Stimulated activated CD4-positive, alpha-beta T cell treated with anti-CD3 and anti-CD28 coated beads, Interleukin-2, amount 100 ng/mL, for 48 hours (primary cell): Measurements from ENCODE around the gene MSH5.
A peak's percentile ranks its signal among the peaks of the same experiment; 100 is the strongest.

ENCODE experiments used
- DNase-seq, 2 donors: peaks; one replicate each; pipeline ENCODE4 v3.0.0-alpha.2; 2020

Gene MSH5

DNA sequence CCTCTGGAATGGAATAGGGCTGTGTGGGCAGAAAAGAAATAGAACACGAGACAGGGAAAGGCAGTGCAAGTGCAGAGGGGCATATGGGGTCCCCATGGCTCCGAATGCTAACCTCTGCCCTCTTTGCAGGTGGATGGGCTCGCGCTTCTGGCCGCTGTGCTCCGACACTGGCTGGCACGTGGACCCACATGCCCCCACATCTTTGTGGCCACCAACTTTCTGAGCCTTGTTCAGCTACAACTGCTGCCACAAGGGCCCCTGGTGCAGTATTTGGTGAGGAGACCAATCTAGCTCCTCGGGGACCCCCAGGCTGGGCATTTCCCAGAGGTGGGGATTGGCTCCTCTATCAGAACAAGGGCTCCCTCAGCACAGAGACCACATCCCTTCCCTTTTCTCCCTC lies 21.5 kb downstream of the MSH5 start:
- no peak for DNase-seq

- no peak for DNase-seq
Observed at GRCh38 chr6:31762356-31762755, 22.6 kb downstream of the MSH5 start, which contains the start of gene SAPCD1. Gene SAPCD1 (plus strand): TSS chr6:31762656. CDS start chr6:31763055, 399 bp downstream.

GRCh38 chr6:31762878-31763618 lies 23.2 kb downstream of the MSH5 start:
- no peak for DNase-seq

GRCh38 chr6:31763619-31763940 lies 23.8 kb downstream of the MSH5 start:
- DNase-seq: no peak

DNA sequence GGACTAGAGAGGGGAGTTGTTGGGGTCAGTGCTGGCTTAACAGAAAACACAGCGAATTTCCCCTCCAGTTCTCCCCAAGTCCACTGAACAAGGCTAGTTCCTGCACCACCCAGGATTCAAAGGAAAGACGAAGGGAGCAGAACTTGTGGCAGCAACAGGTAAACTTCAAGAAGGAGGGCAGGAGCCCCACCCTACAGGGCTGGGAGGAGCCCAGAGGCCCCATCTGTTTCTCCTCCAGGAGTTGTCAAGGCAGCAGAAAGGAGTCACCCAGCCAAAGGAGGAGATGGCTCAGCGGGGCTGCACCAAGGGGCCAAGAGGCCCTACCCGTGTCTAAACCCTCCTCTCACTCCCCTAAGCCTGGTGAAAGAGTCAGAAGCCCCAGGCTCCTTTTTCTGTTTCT lies 24.4 kb downstream of the MSH5 start:
- no peak for DNase-seq

DNA sequence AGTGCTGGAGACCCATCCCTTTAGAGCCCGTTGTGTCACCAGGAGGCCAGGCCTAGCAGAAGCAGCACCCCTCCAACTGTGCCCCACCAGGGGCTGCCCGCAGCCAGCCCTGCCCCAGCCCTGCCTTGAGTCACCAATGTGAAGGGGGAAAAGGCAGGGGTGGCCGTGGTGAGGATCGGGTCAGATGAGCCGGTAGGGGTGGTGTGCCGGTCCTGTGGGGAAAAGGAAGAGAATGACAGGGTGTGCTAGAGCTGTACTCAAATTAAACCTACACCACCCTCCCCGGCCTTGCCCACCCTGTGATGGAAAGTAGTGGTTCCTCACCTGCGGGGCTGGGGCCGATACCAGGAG lies 25.7 kb downstream of the MSH5 start:
- DNase-seq: no peak

DNA sequence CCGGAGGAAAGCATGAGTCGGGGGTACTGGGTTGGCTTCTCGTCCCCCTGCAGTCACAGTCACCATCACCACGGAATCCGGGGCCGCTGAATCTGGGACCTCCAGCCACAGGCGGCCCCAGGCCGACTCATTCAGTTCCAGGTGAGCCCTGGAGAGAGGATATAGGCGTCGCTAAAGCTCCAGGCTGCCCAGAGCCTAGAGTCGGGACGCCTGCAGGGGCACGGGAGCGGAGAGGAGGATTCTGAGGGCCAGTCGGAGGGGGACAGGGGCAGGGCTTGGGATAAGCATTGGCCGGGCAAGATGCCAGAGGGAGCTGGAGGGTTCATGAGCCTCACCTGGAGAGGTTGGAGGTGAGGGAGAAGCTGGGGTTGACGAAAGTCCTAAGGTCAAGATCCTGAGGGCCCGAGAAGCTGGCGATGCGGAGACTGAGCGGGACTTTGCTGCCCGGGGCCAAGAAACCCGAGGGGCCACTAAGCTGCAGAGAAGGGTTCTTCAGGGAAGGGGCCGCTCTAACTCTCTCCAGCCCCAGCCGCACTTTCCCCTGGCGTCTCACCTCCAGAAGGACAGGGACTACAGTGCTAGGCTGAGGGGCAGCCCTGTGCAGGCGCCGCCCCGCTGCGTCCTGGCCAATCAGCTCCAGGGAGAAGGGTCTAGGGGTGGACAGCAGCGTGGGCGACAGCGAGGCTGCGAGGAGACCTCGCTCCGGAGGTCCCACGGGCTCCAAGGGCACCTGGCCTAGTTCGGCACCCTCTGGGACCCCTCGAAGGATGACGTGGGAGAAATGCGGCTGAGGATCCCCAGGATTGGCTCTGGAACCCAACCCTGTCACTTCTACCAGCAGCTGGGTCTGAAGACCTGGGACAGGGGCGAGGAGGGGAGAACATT lies 26.3 kb downstream of the MSH5 start:
- DNase-seq: no peak

- DNase-seq: no peak
Observed at GRCh38 chr6:31767096-31767645, 27.4 kb downstream of the MSH5 start.

DNA sequence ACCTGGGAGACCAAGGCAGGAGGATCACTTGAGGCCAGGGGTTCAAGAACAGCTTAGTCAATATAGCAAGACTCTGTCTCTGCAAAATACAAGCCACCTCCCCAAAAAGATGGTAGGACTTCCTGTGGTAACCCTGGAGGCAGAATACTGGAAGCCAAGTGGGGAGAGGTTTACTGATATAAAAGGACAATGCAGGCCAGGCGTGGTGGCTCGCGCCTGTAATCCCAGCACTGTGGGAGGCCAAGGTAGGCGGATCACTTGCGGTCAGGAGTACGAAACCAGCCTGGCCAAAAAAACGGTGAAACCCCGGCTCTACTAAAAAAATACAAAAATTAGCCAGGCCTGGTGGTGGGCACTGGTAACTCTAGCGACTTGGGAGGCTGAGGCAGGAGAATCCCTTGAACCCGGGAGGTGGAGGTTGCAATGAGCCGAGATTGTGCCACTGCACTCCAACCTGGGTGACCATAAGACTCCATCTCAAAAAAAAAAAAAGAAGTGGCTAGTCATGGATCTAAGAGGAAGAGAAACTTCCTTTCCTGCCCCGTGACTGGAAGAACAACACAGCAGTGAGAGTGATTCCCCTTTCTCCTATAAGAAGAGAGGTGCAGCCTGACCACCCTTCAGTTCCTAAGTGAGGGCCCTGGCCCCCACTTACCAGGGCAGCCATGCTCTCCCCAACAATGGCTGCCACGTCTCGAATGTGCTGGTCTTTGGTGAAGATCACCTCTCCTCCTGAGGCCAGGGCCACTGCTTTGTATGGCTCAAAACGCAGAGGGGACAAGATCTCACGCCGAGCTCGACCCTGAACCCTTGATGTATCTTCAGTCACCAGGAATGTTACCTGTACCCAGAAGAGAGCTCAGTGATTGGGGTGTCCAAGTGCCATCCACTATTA lies 28.8 kb downstream of the MSH5 start:
- DNase-seq: no peak

DNA sequence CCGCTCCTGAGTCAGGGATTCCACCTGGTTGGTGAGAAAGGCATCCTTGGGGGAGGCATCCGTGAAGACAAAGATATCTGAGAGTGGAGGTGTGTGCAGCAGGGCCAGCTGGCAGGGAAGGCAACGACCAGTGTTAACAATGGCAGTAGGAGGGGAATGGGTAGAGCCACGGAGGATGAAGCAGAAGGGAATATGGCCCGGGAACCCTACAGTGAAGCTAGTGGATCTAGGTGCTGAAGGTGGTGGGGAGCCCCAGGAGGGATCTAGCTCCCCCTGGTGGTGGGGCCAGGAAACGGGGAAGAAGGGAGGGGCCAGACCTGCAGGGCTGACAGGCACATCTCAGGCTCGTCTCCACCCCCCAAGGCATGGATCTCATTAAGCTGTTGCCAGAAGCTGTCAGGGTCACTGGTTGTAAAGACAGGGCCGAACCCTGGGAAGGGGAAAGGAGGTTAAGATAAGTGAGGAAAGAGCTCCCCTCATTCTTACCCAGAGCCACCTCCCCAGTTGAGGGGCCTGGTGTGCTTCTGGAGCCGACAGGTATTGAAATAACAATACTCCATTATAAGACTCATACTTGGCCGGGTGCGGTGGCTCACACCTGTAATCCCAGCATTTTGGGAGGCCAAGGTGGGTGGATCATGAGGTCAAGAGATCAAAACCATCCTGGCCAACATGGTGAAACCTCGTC lies 30.0 kb downstream of the MSH5 start:
- peak; percentile 82 for DNase-seq

DNA sequence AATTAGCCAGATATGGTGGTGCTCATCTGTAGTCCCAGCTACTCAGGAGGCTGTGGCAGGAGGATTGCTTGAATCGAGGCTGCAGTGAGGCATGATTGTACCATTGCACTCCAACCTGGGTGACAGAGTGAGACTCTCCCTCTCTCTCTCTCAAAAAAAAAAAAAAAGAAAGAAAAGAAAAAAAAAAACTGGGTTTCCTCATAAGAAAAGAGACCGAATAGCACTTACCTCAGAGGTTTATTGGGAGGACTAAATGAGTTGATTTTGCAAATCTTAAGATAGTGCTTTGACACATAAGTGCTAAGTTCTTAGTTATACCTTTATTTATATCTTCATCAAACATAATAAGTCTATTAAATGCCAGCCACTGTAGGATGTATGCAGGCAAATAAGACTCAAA lies 31.1 kb downstream of the MSH5 start:
- no peak for DNase-seq

DNA sequence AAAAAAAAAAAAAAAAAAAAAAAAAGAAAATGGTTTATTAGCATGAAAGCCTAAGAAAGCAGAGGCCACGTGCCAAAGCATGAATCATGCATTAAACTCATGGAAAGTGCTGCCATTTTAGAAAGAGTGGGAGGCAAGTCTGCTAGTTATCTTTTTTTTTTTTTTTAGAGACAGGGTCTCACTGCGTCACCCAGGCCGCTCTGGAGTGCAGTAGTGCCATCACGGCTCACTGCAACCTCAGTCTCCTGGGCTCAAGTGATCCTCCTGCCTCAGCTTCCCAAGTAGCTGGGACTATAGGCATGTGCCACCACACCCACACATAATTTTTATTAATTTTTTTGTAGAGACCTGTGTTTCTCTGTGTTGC lies 32.2 kb downstream of the MSH5 start:
- no peak for DNase-seq

GRCh38 chr6:31775184-31775583 lies 35.4 kb downstream of the MSH5 start:
- no peak for DNase-seq

DNA sequence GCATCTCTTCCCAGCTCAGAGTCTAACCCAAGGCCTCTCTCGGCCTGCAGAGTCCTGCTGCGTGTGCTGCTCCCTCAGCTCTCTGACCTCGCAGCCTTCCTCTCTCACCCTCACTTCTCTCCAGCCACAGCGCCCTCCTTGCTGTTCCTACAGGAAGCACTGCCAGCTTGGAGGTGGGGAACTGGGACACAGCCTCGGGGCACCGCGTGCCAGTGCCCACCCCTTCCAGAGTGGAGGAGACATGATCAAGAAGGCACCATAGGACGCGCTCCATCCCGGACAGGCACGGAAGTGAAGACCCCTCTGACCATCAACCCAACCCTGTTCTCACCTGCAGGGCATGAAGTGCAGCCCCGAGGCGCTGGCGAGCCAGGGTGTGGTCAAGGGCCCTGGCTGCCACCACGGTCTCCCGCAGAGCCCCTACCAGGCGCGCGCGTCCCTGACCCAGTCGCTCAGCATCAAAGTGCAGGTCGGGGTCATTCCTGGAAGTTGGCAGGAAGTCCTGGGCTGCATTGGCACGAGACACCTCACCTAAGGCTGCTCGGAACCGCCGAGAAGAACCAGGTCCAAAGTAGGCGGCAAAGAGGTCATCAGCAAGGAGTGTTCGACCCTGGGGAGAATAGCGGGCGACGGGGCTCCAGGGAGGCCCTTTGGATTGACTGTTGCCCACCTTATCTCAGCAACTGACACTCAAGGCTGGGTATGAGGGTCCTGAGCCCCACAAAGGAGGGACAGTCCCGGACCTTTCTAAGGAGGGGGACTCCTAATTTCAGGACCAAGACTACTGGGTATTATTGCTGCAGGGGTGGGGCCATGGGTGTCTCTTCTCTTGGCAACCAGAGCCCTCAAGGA lies 36.1 kb downstream of the MSH5 start:
- no peak for DNase-seq

DNA sequence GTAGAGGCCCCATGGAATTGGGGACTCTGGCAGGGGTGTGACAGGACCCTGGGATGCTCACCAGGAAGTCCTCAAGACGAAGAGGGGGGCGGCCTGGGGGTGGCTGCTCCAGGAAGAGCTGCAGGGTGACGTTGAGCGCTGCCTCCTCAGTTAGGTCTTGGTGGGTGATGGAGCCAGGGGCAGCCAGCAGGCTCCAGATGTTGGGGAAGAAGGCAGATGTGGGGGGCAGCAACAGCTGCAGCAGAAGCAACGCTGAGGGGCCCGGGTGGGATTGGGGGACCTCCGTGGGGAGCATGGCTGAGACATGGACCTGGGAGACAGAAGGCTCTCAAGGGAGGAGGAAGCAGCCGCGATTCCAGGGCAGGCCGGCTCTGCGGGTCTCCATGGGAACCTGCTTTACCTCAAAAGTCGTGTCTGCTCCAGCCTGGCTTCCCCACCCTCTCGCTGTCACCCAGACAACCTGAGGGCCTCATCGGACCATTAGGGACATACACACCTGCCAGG lies 36.7 kb downstream of the MSH5 start:
- no peak for DNase-seq

- peak; percentile 63 to 71 for DNase-seq
Observed at GRCh38 chr6:31776989-31777666, 37.3 kb downstream of the MSH5 start, which contains the start of gene VWA7. Gene VWA7 (minus strand): TSS chr6:31777328. CDS start chr6:31776779, 549 bp downstream.

DNA sequence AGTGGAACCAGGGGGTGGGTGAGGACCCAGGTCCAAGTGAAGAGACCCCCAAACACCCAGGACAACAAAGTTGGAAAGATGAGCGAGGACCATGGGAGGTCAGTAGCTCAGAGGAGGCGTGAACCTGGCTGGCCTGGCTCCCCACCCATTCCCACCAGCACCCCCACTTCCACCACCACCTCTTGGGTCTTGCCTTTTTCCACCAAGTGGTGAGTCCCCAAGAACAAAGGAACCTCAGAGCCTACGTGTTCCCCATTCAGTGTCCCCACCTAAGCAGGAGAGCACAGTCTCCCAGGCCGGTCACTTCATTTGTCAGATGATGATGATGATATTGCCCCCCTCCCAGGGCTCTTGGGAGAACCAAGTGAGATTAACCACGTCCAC lies 37.9 kb downstream of the MSH5 start:
- no peak for DNase-seq

GRCh38 chr6:31778193-31778592 lies 38.4 kb downstream of the MSH5 start:
- no peak for DNase-seq

DNA sequence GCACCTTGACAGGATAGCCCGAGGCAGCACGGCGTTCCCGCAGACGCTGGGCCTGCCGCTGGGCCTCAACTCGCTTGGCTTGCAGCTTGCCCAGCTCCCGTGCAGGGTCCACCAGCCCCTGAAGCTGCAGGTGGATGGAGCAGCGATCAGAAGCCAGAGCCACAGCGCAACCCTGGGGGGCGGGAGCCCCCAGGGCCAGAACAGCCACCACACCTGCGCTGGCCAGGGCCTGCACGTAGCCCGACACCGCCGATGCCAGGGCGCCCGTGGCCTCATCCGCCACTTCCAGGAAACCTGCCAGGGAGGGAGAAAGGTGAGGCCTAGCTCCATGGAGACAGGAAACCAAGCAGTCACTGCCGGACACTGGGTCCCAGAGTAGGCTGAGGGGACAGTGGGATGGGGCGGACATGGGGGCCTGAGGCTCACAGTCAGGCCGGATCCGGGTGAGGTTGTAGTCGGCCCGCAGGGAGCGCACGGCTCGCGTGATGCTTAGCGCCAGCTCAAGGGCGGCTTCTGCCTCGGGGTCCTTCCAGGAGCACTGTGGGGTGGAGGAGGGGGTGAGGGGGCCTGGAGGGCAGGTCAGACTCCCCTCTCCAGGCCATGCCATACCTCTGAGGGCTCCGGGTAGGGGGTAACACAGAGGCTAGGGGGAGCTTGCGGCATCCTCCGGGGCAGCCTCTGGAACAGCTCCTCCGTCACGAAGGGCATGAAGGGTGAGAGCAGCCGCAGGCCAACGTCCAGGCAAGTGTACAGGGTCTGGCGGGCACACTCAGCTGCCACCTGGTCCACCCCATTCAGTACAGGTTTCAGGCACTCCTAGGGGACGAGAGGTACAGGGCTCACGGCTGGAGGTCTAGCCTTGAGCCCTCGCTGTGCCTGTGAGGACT lies 39.4 kb downstream of the MSH5 start:
- DNase-seq: no peak

- no peak for DNase-seq
Observed at GRCh38 chr6:31779908-31780307, 40.1 kb downstream of the MSH5 start.
